Measurements from ENCODE around the gene ADGRB2.

Gene ADGRB2

GRCh38 chr1:31677401-31677800, 86.7 kb downstream of the ADGRB2 start:
- DNase-seq (ENCODE audit: low read depth), result no peak

All from T follicular helper cell (primary cell).